ENCODE measurements around the gene OR10G3.

GRCh38 chr14:21539189-21539940, 40.5 kb downstream of the OR10G3 start:
- TF ChIP-seq, protein P1, sequence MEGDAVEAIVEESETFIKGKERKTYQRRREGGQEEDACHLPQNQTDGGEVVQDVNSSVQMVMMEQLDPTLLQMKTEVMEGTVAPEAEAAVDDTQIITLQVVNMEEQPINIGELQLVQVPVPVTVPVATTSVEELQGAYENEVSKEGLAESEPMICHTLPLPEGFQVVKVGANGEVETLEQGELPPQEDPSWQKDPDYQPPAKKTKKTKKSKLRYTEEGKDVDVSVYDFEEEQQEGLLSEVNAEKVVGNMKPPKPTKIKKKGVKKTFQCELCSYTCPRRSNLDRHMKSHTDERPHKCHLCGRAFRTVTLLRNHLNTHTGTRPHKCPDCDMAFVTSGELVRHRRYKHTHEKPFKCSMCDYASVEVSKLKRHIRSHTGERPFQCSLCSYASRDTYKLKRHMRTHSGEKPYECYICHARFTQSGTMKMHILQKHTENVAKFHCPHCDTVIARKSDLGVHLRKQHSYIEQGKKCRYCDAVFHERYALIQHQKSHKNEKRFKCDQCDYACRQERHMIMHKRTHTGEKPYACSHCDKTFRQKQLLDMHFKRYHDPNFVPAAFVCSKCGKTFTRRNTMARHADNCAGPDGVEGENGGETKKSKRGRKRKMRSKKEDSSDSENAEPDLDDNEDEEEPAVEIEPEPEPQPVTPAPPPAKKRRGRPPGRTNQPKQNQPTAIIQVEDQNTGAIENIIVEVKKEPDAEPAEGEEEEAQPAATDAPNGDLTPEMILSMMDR (IDR thresholded peaks at IDR 0.05), result no peak
- TF ChIP-seq ZFX (IDR thresholded peaks at IDR 0.05; ENCODE audit: borderline replicate concordance), result no peak

Measured in 22Rv1 (cell line).